GM12864 (cell line): ENCODE measurements around the gene PDE7B.

Source experiments
- DNase-seq: peaks from one replicate; pipeline ENCODE4 v3.0.0-alpha.2; 2011; ENCODE audit warnings: low read depth
- H3K4me3 ChIP-seq: 2 replicates; pipeline ENCODE4 v1.5.1; 2011; ENCODE audit warnings: mild to moderate bottlenecking, low read depth, low read length, control low read depth
- TF ChIP-seq, protein P1 (sequence below): IDR thresholded peaks from 2 replicates; pipeline ENCODE4 v1.5.1; 2011; ENCODE audit warnings: low read depth, mild to moderate bottlenecking, moderate library complexity, low read length, control low read depth, inconsistent platforms; ENCODE audit errors: missing control alignments

The PDE7B gene

DNA sequence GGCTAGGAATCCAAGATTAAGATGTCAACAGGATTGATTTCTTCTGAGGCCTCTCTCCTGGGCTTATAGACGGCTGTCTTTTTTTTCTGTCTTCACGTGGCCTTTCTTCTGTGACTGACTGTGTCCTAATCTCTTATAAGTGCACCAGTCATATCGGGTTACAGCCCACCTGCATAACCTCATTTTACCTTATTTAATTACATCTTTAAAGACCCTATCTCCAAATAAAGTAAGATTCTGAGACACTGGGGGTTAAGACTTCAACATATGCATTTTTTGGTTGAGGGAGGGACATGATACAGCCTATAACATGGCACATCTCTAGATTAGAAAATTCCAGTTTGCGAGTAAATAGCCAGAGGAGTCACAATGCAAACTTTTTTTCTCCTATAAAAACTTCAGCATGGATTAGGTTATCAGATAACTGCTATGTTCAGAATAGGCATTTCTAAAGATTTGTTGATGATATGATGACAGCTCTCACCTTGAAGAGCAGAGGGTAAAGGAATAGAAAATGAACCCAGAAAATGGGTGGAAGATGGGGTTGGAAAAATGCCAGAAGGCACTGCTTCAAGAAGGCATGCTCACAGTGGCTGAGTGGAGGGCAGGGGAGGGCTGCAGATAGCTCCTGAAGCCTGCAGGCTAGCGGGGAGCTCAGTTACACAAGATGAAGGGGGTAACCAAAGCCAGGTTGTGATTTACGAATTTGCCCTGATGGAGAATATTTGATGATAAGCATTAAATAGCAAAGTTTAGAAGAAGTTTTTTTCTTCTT, 8.7 kb upstream of the PDE7B start:
- TF ChIP-seq, protein P1, sequence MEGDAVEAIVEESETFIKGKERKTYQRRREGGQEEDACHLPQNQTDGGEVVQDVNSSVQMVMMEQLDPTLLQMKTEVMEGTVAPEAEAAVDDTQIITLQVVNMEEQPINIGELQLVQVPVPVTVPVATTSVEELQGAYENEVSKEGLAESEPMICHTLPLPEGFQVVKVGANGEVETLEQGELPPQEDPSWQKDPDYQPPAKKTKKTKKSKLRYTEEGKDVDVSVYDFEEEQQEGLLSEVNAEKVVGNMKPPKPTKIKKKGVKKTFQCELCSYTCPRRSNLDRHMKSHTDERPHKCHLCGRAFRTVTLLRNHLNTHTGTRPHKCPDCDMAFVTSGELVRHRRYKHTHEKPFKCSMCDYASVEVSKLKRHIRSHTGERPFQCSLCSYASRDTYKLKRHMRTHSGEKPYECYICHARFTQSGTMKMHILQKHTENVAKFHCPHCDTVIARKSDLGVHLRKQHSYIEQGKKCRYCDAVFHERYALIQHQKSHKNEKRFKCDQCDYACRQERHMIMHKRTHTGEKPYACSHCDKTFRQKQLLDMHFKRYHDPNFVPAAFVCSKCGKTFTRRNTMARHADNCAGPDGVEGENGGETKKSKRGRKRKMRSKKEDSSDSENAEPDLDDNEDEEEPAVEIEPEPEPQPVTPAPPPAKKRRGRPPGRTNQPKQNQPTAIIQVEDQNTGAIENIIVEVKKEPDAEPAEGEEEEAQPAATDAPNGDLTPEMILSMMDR: no peak
- DNase-seq: no peak
- H3K4me3 ChIP-seq: no peak overlapping the region

DNA sequence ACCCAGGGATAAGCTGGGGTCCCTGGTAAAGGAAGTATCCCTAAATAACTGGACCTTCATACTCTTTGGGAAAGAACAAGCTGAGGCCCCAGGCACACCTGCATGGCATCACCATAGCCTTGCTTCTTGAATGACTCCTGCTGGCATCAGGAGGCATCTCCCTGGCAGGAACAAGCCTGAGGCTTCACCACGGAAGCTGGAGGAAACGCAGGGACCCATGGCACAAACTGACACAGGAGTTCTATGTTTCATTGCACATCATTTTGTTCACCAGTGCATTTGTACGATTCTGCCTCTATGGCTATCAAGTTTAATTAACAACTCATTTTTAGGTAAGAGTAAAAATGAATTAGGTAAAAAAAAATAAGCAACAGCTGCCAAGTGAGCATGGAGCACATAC, 619 bp upstream of the PDE7B start:
- TF ChIP-seq, protein P1: no peak
- H3K4me3 ChIP-seq: no peak overlapping the region
- no peak for DNase-seq

DNA sequence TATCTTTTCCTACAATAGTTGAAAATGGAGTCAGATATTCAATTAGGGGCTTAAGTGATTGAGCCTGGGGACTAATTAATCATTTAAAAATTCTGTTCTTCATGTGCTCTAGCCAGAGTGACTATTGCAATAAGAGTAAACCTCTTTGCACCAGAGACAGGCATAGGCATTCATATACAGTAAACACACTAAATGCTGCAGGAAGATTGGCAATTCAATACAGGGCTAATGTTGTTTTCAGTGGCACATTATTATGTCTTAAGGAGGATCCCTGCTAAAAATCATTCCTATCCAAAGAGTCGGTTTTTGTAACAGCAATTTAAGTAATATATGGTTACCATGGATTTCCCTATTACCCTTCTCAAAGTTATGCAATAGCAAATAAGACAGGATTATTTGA, 1.2 kb downstream of the PDE7B start:
- no peak overlapping the region for H3K4me3 ChIP-seq
- DNase-seq: no peak
- TF ChIP-seq, protein P1: no peak

DNA sequence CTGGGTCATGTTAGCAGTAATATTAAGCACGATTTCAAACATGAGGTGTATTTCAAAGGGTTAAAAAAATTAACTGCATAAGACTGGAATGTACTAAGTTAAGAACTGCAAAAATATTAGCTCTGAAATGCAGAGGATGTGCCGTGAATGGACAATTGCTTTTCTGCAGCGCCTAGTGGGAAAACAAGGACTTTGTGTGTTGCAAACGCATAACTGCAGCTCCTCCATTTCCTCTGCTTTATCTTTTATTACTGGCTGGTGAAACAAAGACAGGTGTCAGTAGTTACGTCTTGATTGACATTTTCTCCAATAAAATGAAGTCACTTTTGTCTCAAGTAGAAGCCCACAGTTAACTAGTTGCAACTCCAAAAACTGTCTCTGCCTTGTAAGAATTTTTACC, 1.7 kb downstream of the PDE7B start:
- no peak for DNase-seq
- TF ChIP-seq, protein P1: no peak
- no peak overlapping the region for H3K4me3 ChIP-seq

DNA sequence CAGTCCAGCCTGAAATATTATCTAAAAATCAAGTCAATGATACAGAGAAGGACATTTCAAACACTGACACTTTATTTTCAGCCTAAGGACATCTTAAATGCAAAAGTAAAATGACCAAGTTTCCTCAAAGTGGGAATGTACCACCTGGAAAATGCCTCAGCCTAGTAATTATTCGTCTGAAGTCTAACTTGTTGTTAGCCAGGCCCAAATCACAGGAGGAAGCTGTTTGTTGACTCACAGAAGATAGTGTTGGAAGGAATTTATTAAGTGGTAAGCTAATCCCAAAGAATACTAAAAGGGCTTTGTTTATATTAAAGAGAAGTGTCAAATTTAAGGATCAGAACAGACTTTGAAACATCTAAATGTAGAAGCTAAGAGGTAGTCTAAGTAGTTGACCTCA, 2.5 kb downstream of the PDE7B start:
- no peak for DNase-seq
- H3K4me3 ChIP-seq: no peak overlapping the region
- TF ChIP-seq, protein P1: no peak

DNA sequence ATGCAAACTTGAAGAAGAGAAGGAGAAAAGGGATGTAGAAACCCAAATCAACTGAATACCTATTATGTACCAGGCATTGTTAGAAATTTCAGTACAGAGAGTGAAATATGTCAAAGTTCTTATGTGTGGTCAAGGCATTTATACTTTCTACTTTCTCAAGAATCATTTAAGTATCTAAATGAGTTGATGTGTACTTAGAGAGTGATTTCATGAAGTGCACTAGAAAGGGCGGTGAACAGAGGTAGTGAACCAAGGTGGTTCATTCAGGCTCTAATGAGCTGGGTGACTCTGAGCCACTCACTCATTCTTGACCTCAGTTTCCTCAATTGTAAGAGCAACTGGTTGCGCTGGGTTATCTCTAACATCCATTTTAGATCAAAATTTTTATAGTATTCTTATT, 3.3 kb downstream of the PDE7B start:
- no peak overlapping the region for H3K4me3 ChIP-seq
- DNase-seq: no peak
- TF ChIP-seq, protein P1: no peak

DNA sequence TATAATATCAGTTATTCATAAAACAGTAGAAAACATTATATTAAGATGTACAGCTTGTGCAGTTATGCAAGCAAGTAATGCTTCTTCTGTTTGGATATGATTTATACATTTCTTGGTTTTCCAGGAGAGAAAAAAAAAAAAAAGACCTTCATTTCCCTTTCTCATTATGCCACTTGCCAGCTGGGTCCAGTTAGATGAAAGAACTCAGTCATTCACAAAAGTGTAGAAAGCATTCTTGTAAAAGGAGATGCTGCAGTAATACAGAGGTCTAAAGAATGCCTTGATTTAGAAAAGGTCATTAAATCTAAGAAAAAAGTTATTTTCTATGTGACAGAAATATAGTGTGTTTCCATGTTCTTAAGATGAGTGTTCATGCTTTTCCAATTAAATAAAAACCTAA, 7.4 kb downstream of the PDE7B start:
- TF ChIP-seq, protein P1: no peak
- no peak overlapping the region for H3K4me3 ChIP-seq
- DNase-seq: no peak
